Peyer's patch (tissue), 4 donors: ENCODE measurements around the gene TMEM72.

Experiments
- POLR2A ChIP-seq, 2 donors: fragments of 450-650 bp; IDR thresholded peaks; one replicate each; pipeline ENCODE4 v1.5.1; 2017; ENCODE audit warnings: antibody characterized with exemption in 2 of 2, mild to moderate bottlenecking in 2 of 2, moderate library complexity in 2 of 2
- TF ChIP-seq, protein P1 (sequence below), 6 experiments: fragments of 450-650 bp in 4 of 6; fragments of 200-600 bp in 2 of 6; sonication (generic) in 1 of 6; IDR thresholded peaks; one replicate each; pipeline ENCODE4 v1.5.1; 2017 to 2019; ENCODE audit warnings: antibody characterized with exemption in 6 of 6, mild to moderate bottlenecking in 3 of 6, moderate library complexity in 1 of 6

DNA sequence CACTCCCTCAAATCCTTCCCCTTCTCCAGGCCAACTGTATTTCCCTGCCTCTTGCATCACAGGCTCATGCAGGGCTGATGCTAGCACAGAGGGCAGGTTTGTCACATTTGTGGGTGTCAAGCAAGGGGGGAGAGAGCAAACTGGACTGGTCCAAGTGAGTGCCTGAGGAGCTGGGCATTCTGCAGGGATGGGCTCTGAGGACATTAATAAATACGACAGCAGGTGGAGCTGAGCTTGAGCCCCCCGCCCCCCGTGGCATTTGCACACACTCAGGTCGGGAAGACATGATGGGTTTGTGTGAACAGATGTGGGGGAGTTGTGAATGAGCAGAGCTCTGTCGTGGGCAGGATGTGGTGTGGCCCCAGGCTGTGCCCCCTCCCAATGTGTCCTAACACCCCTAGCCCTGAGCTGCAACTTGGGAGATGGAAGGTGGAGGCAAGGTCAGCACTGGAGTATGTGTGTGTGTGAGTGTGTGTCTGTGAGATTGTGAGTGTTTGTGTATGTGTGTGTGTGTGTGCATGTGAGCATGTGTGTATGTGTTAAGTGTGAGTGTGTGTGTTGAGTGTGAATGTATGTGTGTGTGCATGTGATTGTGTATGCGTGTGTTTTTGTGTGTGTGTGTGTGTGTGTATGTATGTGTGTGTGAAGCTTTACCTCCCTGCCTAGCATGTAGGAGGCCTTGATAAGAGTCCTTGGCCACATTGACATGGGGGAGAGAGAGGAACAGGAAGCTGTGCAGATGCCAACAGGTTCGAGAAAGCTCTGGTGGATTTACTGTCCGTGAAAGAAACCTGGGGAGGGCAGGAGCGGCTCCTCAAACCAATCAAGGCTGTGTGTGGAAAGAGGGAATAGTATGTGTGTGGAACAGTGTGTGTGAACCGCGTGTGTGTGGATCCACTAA lies 57.6 kb downstream of the TMEM72 start:
- no peak for TF ChIP-seq POLR2A (IDR thresholded peaks at IDR 0.05)
- TF ChIP-seq, protein P1, sequence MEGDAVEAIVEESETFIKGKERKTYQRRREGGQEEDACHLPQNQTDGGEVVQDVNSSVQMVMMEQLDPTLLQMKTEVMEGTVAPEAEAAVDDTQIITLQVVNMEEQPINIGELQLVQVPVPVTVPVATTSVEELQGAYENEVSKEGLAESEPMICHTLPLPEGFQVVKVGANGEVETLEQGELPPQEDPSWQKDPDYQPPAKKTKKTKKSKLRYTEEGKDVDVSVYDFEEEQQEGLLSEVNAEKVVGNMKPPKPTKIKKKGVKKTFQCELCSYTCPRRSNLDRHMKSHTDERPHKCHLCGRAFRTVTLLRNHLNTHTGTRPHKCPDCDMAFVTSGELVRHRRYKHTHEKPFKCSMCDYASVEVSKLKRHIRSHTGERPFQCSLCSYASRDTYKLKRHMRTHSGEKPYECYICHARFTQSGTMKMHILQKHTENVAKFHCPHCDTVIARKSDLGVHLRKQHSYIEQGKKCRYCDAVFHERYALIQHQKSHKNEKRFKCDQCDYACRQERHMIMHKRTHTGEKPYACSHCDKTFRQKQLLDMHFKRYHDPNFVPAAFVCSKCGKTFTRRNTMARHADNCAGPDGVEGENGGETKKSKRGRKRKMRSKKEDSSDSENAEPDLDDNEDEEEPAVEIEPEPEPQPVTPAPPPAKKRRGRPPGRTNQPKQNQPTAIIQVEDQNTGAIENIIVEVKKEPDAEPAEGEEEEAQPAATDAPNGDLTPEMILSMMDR (IDR thresholded peaks at IDR 0.05) = no peak
